ENCODE data around the gene LAMA2. TPM values are rescaled to one million over a fixed set of nuclear protein-coding genes. Genes with fewer than 3 reads are reported as not detected.

LAMA2 gene
- total RNA-seq, 1 experiment from 2014 or later: 0.02 TPM

- Mint-ChIP-seq H3K36me3 (ENCODE audit: insufficient read depth, unreplicated experiment) (no peaks in the 10 kb centered on the region), H3K27me3 (ENCODE audit: insufficient read depth, unreplicated experiment) (peaks cover 3% of the 10 kb centered on the region), H3K9me3 (ENCODE audit: unreplicated experiment) (no peaks in the 10 kb centered on the region), H3K27ac (ENCODE audit: unreplicated experiment) (no peak overlapping the region), H3K4me1 (ENCODE audit: low read depth, unreplicated experiment) (no peaks in the 10 kb centered on the region), H3K4me3 (ENCODE audit: unreplicated experiment) (no peak overlapping the region)
- no peak for DNase-seq
- Histone ChIP-seq H3K9me3 (no peaks in the 10 kb centered on the region), H3K4me1 (no peaks in the 10 kb centered on the region), H3K36me3 (ENCODE audit: control insufficient read depth, insufficient read depth, low read length) (no peaks in the 10 kb centered on the region), H3K27me3 (replicated peaks; ENCODE audit: control insufficient read depth, insufficient read depth, low read length) (no peaks in the 10 kb centered on the region), H3K4me3 (ENCODE audit: low read depth, low read length) (no peak overlapping the region)
- ChIA-PET POLR2A (no interaction called here), CTCF (no interaction called here)
- intact Hi-C loops (cut with micrococcal nuclease; ENCODE audit: unreplicated experiment): no loop called here
- no TSS peak for BruUV-seq (replicated peaks)
- TF ChIP-seq, protein P1, sequence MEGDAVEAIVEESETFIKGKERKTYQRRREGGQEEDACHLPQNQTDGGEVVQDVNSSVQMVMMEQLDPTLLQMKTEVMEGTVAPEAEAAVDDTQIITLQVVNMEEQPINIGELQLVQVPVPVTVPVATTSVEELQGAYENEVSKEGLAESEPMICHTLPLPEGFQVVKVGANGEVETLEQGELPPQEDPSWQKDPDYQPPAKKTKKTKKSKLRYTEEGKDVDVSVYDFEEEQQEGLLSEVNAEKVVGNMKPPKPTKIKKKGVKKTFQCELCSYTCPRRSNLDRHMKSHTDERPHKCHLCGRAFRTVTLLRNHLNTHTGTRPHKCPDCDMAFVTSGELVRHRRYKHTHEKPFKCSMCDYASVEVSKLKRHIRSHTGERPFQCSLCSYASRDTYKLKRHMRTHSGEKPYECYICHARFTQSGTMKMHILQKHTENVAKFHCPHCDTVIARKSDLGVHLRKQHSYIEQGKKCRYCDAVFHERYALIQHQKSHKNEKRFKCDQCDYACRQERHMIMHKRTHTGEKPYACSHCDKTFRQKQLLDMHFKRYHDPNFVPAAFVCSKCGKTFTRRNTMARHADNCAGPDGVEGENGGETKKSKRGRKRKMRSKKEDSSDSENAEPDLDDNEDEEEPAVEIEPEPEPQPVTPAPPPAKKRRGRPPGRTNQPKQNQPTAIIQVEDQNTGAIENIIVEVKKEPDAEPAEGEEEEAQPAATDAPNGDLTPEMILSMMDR (IDR thresholded peaks at IDR 0.05; ENCODE audit: insufficient read depth in 1 of 2, low read depth in 1 of 2, low read length in 1 of 2, severe bottlenecking in 1 of 2, unreplicated experiment in 1 of 2): no peak
Measured at GRCh38 chr6:128844598-128844997, 38.3 kb upstream of the LAMA2 start.

DNA sequence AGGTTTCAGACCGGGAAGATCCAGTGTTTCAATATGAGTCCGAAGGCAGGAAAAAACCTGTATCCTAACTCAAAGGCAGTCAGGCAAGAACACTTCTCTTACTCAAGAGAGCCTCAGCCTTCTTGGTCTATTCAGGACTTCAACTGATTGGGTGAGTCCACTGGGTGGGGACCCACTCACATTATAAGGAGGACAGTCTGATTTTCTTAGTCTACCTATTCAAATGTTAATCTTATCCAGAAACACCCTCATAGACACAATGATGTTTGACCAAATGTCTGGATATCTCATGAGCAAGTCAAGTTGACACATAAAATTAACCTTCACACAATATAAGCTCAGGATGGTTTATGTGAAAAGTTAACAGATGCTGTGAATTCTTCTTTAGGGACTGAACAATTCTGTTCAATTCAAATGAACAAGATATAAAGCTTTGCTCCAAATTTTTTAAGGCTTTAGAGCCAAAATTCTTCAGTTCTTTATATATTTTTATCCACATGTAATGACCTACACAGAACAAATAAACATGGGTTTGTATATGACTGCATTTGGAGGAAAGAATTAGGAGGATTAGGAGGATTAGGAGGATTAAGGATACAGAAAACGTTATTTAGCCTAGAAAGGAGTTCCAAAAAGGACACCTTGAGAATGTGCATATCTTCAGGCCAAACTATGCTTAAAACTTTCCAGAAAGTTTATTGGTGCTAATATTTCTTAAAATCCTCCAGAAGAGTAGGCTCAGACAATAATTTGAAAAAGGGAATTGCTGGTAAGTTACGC is 35.3 kb upstream of the LAMA2 start:
- POLR2A ChIA-PET: no interaction called here
- no peaks in the 10 kb centered on the region for H3K4me1 ChIP-seq
- no peak overlapping the region for H3K27ac Mint-ChIP-seq (ENCODE audit: unreplicated experiment)
- BruUV-seq (replicated peaks): no TSS peak
- intact Hi-C loops (cut with micrococcal nuclease; ENCODE audit: unreplicated experiment): no loop called here
- H3K4me1 Mint-ChIP-seq (ENCODE audit: low read depth, unreplicated experiment): no peaks in the 10 kb centered on the region
- H3K27me3 Mint-ChIP-seq (ENCODE audit: insufficient read depth, unreplicated experiment): peaks cover 5% of the 10 kb centered on the region
- no peak for DNase-seq
- TF ChIP-seq, protein P1 (IDR thresholded peaks at IDR 0.05; ENCODE audit: insufficient read depth in 1 of 2, low read depth in 1 of 2, low read length in 1 of 2, severe bottlenecking in 1 of 2, unreplicated experiment in 1 of 2): no peak
- no peaks in the 10 kb centered on the region for H3K36me3 Mint-ChIP-seq (ENCODE audit: insufficient read depth, unreplicated experiment)
- no peaks in the 10 kb centered on the region for H3K9me3 Mint-ChIP-seq (ENCODE audit: unreplicated experiment)
- H3K4me3 ChIP-seq (ENCODE audit: low read depth, low read length): no peak overlapping the region
- H3K36me3 ChIP-seq (ENCODE audit: control insufficient read depth, insufficient read depth, low read length): no peaks in the 10 kb centered on the region
- H3K4me3 Mint-ChIP-seq (ENCODE audit: unreplicated experiment): no peak overlapping the region
- H3K9me3 ChIP-seq: no peaks in the 10 kb centered on the region
- CTCF ChIA-PET: no interaction called here
- no peaks in the 10 kb centered on the region for H3K27me3 ChIP-seq (replicated peaks; ENCODE audit: control insufficient read depth, insufficient read depth, low read length)

GRCh38 chr6:128848212-128848935 is 34.6 kb upstream of the LAMA2 start:
- H3K9me3 ChIP-seq: no peaks in the 10 kb centered on the region
- no peaks in the 10 kb centered on the region for H3K36me3 ChIP-seq (ENCODE audit: control insufficient read depth, insufficient read depth, low read length)
- no peak overlapping the region for H3K4me3 Mint-ChIP-seq (ENCODE audit: unreplicated experiment)
- H3K4me1 ChIP-seq: no peaks in the 10 kb centered on the region
- ChIA-PET POLR2A (no interaction called here), CTCF (no interaction called here)
- intact Hi-C loops (cut with micrococcal nuclease; ENCODE audit: unreplicated experiment): no loop called here
- TF ChIP-seq, protein P1 (IDR thresholded peaks at IDR 0.05; ENCODE audit: insufficient read depth in 1 of 2, low read depth in 1 of 2, low read length in 1 of 2, severe bottlenecking in 1 of 2, unreplicated experiment in 1 of 2): no peak
- H3K36me3 Mint-ChIP-seq (ENCODE audit: insufficient read depth, unreplicated experiment): no peaks in the 10 kb centered on the region
- no peaks in the 10 kb centered on the region for H3K27me3 ChIP-seq (replicated peaks; ENCODE audit: control insufficient read depth, insufficient read depth, low read length)
- peaks cover 5% of the 10 kb centered on the region for H3K27me3 Mint-ChIP-seq (ENCODE audit: insufficient read depth, unreplicated experiment)
- DNase-seq: no peak
- no peaks in the 10 kb centered on the region for H3K9me3 Mint-ChIP-seq (ENCODE audit: unreplicated experiment)
- H3K4me1 Mint-ChIP-seq (ENCODE audit: low read depth, unreplicated experiment): no peaks in the 10 kb centered on the region
- H3K27ac Mint-ChIP-seq (ENCODE audit: unreplicated experiment): no peak overlapping the region
- no TSS peak for BruUV-seq (replicated peaks)
- H3K4me3 ChIP-seq (ENCODE audit: low read depth, low read length): no peak overlapping the region
